HG02870 (cell line): ENCODE data around the gene COBL.

Source experiments
- ATAC-seq: cut with Tn5 transposase; IDR thresholded peaks from one replicate; pipeline ENCODE4 v1.9.1; 2021; ENCODE audit warnings: mild to moderate bottlenecking, moderate library complexity; ENCODE audit not compliant: unreplicated experiment

The COBL gene

GRCh38 chr7:50977421-50977820 lies 339.2 kb downstream of the COBL start:
- ATAC-seq: no peak

- ATAC-seq: no peak
Observed at GRCh38 chr7:50976064-50976463, 340.5 kb downstream of the COBL start.

- no peak for ATAC-seq
Observed at GRCh38 chr7:50974240-50974639, 342.4 kb downstream of the COBL start.

GRCh38 chr7:50973814-50974213 lies 342.8 kb downstream of the COBL start:
- ATAC-seq: no peak

GRCh38 chr7:50970092-50970491 lies 346.5 kb downstream of the COBL start:
- ATAC-seq: no peak
